HepG2 (cell line): Measurements from ENCODE around the gene VPS37B. TPM values are rescaled to one million over a fixed set of nuclear protein-coding genes. Genes with fewer than 3 reads are reported as not detected.
A peak's percentile ranks its signal among the peaks of the same experiment; 100 is the strongest.

Experiments used
- ATAC-seq: fragments of 200-7000 bp; cut with Tn5 transposase; 3 replicates; pipeline ENCODE4 v1.9.1; 2020; ENCODE audit warnings: mild to moderate bottlenecking, moderate library complexity
- BruUV-seq: library from RNA; stranded (reverse); fragments of 400-500 nt; replicated peaks from 2 replicates; lab custom pipeline; 2021; lab: Mats Ljungman, UMichigan
- CTCF ChIA-PET: fragments of 300-600 bp; formaldehyde crosslinking; extraction: SDS; loops from one replicate; lab custom pipeline; 2021; ENCODE audit warnings: low total read pairs, inconsistent platforms, low intra/inter-chr PET ratio; lab: Yijun Ruan, JAX
- POLR2A ChIA-PET: fragments of 350-600 bp; sonication (Branson Sonifier 250); formaldehyde crosslinking; loops from one replicate; lab custom pipeline; 2020; ENCODE audit warnings: antibody characterized with exemption, inconsistent platforms; lab: Yijun Ruan, JAX
- DNase-seq: peaks from one replicate; pipeline ENCODE4 v3.0.0-alpha.2; 2015; ENCODE audit warnings: low spot score
- FAIRE-seq: peaks from 3 replicates; lab custom pipeline; 2011; peaks lifted over from hg19 to GRCh38; lab: Jason Lieb, UNC
- H2AFZ ChIP-seq: one replicate; pipeline ENCODE4 v1.6.1; 2011; ENCODE audit warnings: low read length, inconsistent platforms
- H3K27ac ChIP-seq: fragments of 300-600 bp; 3 replicates; pipeline ENCODE4 v1.8.0; 2011; ENCODE audit warnings: mixed run types, mild to moderate bottlenecking, mixed read lengths, low read length, inconsistent platforms; ENCODE audit not compliant: insufficient read depth; ENCODE audit errors: extremely low read length
- H3K27me3 ChIP-seq, 2 experiments: fragments of 200-600 bp in 1 of 2; 2 replicates in 1 of 2; 3 replicates in 1 of 2; pipeline versions ENCODE4 v1.6.0 to v1.8.0; 2011; ENCODE audit warnings: low read length in 2 of 2, mild to moderate bottlenecking in 2 of 2, moderate library complexity in 2 of 2, inconsistent platforms in 1 of 2; ENCODE audit not compliant: insufficient read depth in 2 of 2, control insufficient read depth in 1 of 2
- H3K36me3 ChIP-seq, 2 experiments: fragments of 200-600 bp in 1 of 2; replicated peaks in 1 of 2; 2 replicates in 1 of 2; 3 replicates in 1 of 2; pipeline versions ENCODE4 v1.5.1 to v1.8.0; 2011; ENCODE audit warnings: low read length in 2 of 2, inconsistent platforms in 1 of 2; ENCODE audit not compliant: insufficient read depth in 2 of 2, control insufficient read depth in 1 of 2
- H3K4me1 ChIP-seq: 2 replicates; pipeline ENCODE4 v1.5.1; 2012; ENCODE audit warnings: low read length, inconsistent platforms; ENCODE audit not compliant: insufficient read depth
- H3K4me2 ChIP-seq: 2 replicates; pipeline ENCODE4 v1.6.0; 2011; ENCODE audit warnings: low read depth, low read length, inconsistent platforms
- H3K4me3 ChIP-seq, 3 experiments: fragments of 200-600 bp in 1 of 3; sonication (generic), shearing (Covaris generic) in 1 of 3; replicated peaks in 1 of 3; 2 replicates each; pipeline ENCODE4 v1.5.1; 2011 to 2016; ENCODE audit warnings: low read length in 3 of 3, inconsistent platforms in 2 of 3, low read depth in 2 of 3, mild to moderate bottlenecking in 2 of 3, control low read depth in 1 of 3, mixed read lengths in 1 of 3; ENCODE audit not compliant: insufficient read depth in 1 of 3
- H3K79me2 ChIP-seq: one replicate; pipeline ENCODE4 v1.6.1; 2011; ENCODE audit warnings: low read length, inconsistent platforms; ENCODE audit not compliant: insufficient read depth
- H3K9ac ChIP-seq: 2 replicates; pipeline ENCODE4 v1.6.0; 2011; ENCODE audit warnings: mild to moderate bottlenecking, low read depth, low read length, inconsistent platforms; ENCODE audit not compliant: insufficient read depth
- H3K9me3 ChIP-seq: 2 replicates; pipeline ENCODE4 v1.5.1; 2012; ENCODE audit warnings: mild to moderate bottlenecking, low read length
- H4K20me1 ChIP-seq: 2 replicates; pipeline ENCODE4 v1.6.0; 2011; ENCODE audit warnings: inconsistent platforms, mild to moderate bottlenecking, low read length, moderate library complexity; ENCODE audit not compliant: insufficient read depth
- BHLHE40 ChIP-seq: IDR thresholded peaks from 2 replicates; pipeline ENCODE4 v1.6.1; 2011; ENCODE audit warnings: low read length, improper control_type of control experiment
- MAFF ChIP-seq: IDR thresholded peaks from 2 replicates; pipeline ENCODE4 v1.6.1; 2011; ENCODE audit warnings: low read depth, low read length, improper control_type of control experiment
- MAFK ChIP-seq, 2 experiments: IDR thresholded peaks in 1 of 2; conservative IDR thresholded peaks in 1 of 2; 2 replicates each; pipeline ENCODE4 v1.6.1; 2011; ENCODE audit warnings: improper control_type of control experiment in 2 of 2, low read length in 2 of 2
- PRMT3 ChIP-seq: sonication (generic); formaldehyde crosslinking; IDR thresholded peaks from 2 replicates; pipeline ENCODE4 v1.8.1; 2022; ENCODE audit warnings: low read depth, mild to moderate bottlenecking, moderate library complexity, missing genetic modification reagents, borderline replicate concordance
- ZNF496 ChIP-seq: sonication (generic); formaldehyde crosslinking; IDR thresholded peaks from 2 replicates; pipeline ENCODE4 v1.8.1; 2023; ENCODE audit warnings: mild to moderate bottlenecking, moderate library complexity, missing genetic modification reagents; ENCODE audit not compliant: insufficient replicate concordance
- WGBS: methylation state at CpG from one replicate; pipeline ENCODE4 v1.1.6; 2017; ENCODE audit warnings: low lambda C conversion rate; 5-methylcytosine and 5-hydroxymethylcytosine counted together
- in situ Hi-C: cut with HindIII; loops from 2 replicates; pipeline ENCODE4 v1.10.0; 2017; ENCODE audit warnings: low pct_unique_long_range_greater_than_20kb; ENCODE audit not compliant: extremely low pct_ligation_motif_present
- intact Hi-C: fragments of 100-400 bp; cut with micrococcal nuclease; formaldehyde crosslinking; loops from one replicate; pipeline ENCODE4 v1.10.0; 2022; ENCODE audit not compliant: unreplicated experiment
- polyA plus RNA-seq, 8 experiments: library from polyadenylated mRNA; depleted of rRNA in 3 of 8; stranded (reverse) in 7 of 8; unstranded in 1 of 8; fragments of >200 nt; fragmentation: Illumina TruSeq in 4 of 8; extraction: Trizol in 4 of 8; gene quantifications; 2 replicates each; pipeline versions ENCODE4 v1.2.1 to v1.2.3, GENCODE V29; 2011 to 2016; ENCODE audit warnings: low read depth in 4 of 8, missing spikeins in 1 of 8, mixed read lengths in 1 of 8; ENCODE audit not compliant: insufficient read depth in 1 of 8
- total RNA-seq, 5 experiments: library from RNA; depleted of rRNA; stranded (reverse); fragments of >200 nt; fragmentation: Illumina TruSeq; extraction: Trizol; gene quantifications; 2 replicates each; pipeline ENCODE4 v1.2.3, GENCODE V29; 2016; ENCODE audit warnings: low read depth in 1 of 5

The VPS37B gene
- total and polyA plus RNA-seq, 2 of the 13 experiments (the other 11 are each of a cell fraction or from before 2014, with no cell fraction given), result 4.6 to 5.3 TPM

DNA sequence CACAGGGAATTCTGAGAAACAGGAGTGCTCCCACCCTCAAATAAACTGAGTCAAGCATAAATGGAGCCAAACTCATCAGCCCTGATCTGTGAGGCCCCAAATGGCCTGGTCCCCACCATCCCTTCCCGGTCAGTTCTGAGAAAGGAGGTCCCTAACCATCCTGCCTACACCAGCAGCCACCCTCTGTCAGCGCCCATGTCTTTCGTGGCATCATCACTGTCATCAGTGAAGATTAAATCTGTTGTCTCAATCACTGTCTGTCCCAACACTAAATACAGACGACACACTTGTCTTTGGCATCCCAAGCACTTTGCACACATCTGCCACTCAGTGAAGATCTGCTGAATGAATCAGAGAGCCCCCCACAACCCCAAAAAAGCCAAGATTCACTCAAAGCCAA, 22.4 kb downstream of the VPS37B start (continued):
- no peak for TF ChIP-seq ZNF496 (CRISPR knock-in tag)
- no peak for TF ChIP-seq PRMT3 (CRISPR knock-in tag)

DNA sequence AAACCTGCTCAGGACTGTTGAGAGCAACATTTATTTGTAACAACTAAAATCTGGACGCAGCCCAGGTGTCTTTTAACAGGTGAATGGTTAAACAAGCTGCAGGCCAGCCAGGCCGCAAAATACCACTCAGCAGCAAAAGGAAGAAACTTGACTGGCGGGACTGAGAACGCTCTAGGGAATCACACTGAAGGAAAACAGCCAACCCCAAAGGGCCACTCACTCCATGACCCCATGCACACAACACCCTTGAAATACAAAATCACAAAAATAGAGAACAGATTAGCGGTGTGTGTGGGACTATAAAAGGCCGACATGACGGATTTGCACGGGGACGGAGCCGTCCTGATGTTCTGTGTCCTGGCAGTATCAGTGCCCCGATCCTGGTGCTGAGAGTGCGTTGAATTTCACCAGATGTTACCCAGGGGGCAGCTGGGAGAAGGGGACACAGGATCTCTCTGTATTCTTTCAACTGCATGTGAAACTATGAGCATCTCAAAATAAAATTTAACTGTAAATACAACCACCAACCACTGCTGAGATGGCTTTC, 23.0 kb downstream of the VPS37B start:
- H3K4me2 ChIP-seq, result no peak overlapping the region
- no peak overlapping the region for H2AFZ ChIP-seq
- H3K9me3 ChIP-seq, result no peaks in the 10 kb centered on the region
- intact Hi-C loops, result no loop called here
- DNase-seq, result no peak
- ChIA-PET POLR2A (no interaction called here), CTCF (no interaction called here)
- peaks cover 0 to 9% of the 10 kb centered on the region in 2 experiments; a peak in 2 of 5 replicates for H3K36me3 ChIP-seq
- H3K9ac ChIP-seq, result no peak overlapping the region
- no peak for FAIRE-seq
- no peak overlapping the region for H3K4me3 ChIP-seq
- no peak overlapping the region for H3K27ac ChIP-seq
- no peak for ATAC-seq
- peak; percentile 47; the same call in 1 of the 2 replicates for TF ChIP-seq MAFF
- no peak for TF ChIP-seq BHLHE40
- peak; percentile 47 to 60; a peak in 3 of 4 replicates for TF ChIP-seq MAFK (conservative IDR thresholded peaks at IDR 0.05 in 1 of 2, IDR thresholded peaks at IDR 0.05 in 1 of 2; ENCODE audit: low read length in 2 of 2)
- peaks cover 19% of the 10 kb centered on the region for H3K4me1 ChIP-seq
- in situ Hi-C loops, result loop anchor here (25.0 kb wide), 1 partner anchor 364 kb away; the partner anchor contains the start of genes MPHOSPH9 and MTRFR
- H3K79me2 ChIP-seq, result peaks cover 30% of the 10 kb centered on the region
- no TSS peak for BruUV-seq
- H4K20me1 ChIP-seq, result no peaks in the 10 kb centered on the region
- H3K27me3 ChIP-seq, result no peaks in the 10 kb centered on the region
- 90% methylated on average over 12 of the region's 12 CpGs for WGBS
